ENCODE data around the gene NAB2.
"Not testable (repeated sequence)": the region's sequence is repeated elsewhere in the genome, so short reads cannot be mapped to it uniquely, and the experiment has no call there.

NAB2 gene

GRCh38 chr12:57069523-57069922, 19.4 kb upstream of the NAB2 start:
- DNase-seq = peak; percentile 58

DNA sequence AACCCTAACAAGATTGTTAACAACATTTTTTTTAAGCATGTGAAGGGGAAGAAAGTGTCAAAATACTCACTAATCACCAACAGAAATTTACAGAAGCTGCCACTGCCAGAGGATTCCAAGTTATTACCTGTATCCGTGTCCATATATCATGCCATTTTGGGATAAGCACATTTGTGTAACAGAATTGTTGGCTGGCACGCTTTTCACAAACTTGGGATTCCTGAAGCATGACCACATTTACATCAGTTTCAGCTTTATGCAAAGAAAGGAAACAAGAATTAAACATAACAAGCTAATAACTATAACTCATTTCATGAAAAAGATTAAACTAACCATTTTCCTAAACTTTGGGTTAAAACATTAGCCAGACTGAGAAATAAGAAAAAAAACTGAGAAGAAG, 16.3 kb upstream of the NAB2 start:
- DNase-seq = no peak

DNA sequence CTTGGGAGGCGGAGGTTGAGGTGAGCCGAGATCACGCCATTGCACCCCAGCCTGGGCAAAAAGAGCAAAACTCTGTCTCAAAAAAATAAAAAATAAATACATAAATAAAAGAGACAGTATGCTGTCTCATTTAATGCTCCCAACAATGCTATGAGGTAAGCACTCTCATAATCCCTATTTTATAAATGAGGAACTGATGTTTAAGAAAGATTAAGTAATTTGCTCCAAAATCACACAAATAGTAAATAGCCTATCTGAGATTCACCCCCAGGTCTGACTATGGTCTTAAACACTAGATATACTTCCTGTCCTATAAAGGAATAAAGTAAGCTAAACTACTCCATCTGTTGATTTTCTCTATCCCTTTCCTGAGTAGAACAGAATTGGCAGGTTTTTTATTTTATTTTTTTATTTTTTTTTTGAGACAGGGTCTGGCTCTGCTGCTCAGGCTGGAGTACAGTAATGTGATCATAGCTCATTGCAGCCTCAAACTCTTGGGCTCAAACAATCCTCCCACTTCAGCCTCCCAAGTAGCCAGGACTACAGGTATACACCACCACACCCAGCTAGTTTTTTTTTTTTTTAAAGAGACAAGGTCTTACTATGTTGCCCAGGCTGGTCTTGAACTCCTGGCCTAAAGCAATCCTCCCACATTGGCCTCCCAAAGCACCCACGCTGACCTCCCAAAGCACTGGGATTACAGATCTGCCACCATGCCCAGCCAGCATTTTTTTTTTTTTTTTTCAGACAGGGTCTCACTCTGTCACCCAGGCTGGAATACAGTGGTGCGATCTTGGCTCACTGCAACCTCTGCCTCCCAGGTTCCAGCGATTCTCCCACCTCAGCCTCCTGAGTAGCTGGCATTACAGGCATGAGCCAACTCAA, 15.1 kb upstream of the NAB2 start:
- not testable (repeated sequence) for DNase-seq

- DNase-seq = peak; percentile 100
Measured at GRCh38 chr12:57078519-57079404, 10.2 kb upstream of the NAB2 start, which contains the start of gene NEMP1. TSS of gene NEMP1 (minus strand) at chr12:57078791. CDS start at chr12:57078745, 46 bp downstream.

- no peak for DNase-seq
Measured at GRCh38 chr12:57079821-57080220, 9.1 kb upstream of the NAB2 start.

GRCh38 chr12:57080855-57081254, 8.1 kb upstream of the NAB2 start:
- no peak for DNase-seq

GRCh38 chr12:57085999-57086492, 2.9 kb upstream of the NAB2 start:
- no peak for DNase-seq

GRCh38 chr12:57086493-57087009, 2.4 kb upstream of the NAB2 start:
- DNase-seq = no peak

- DNase-seq = peak; percentile 33
Measured at GRCh38 chr12:57087010-57087690, 1.8 kb upstream of the NAB2 start.

DNA sequence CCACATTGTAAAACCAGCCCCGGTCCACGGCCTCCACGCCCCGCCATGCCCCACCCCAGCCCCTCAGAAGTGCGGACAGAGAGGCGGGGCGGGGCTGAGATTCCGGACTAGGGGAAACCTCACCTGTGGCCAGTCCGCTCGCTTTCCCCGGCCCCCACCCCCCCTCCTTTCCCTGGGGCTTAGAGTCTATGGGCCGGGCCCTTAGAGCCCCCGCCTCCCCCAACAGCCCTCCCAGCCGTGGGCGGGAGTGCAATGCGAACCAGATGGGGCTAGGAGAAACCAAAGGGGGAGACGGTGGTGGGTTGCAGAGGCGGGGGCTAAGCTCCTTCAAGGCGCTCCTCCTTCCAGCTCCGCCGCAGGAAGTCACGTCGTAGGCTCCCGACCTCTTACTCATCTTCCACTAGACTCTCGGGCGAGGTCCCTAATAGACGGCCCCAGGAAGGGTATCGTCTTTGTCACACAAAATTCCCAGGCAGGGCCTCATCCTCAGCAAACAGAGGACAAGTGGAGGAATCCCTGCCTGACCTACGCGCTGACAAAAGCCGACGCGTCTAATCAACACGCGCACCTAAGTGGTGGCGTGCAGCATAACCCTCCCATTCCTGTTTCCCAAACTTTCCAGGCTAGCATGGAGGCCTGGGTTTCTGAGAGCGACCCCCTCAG, 1.1 kb upstream of the NAB2 start:
- DNase-seq = peak; percentile 32

- peak; percentile 6 for DNase-seq
Measured at GRCh38 chr12:57089271-57090245, 644 bp downstream of the NAB2 start.

GRCh38 chr12:57090490-57090889, 1.6 kb downstream of the NAB2 start:
- DNase-seq = no peak

GRCh38 chr12:57090924-57091637, 2.2 kb downstream of the NAB2 start:
- no peak for DNase-seq

GRCh38 chr12:57091638-57092528, 3.0 kb downstream of the NAB2 start:
- DNase-seq = no peak

DNA sequence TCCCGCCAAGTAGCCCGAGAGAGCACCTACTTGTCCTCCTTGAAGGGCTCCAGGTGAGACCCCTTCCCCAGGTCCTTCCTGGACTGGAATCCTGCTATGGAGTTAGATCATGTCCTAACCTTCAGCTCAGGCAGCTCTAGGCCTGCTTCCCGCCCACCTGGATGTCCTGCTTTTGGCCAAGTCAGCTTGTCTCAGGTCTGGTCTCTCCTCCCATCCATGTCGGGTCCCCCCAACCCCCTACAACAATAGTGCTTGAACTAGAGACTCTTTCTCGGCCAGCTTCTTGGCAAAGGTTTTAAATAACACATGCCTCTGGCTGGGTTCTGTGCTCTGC, 3.6 kb downstream of the NAB2 start:
- no peak for DNase-seq

GRCh38 chr12:57092876-57093414, 4.0 kb downstream of the NAB2 start:
- DNase-seq = no peak

GRCh38 chr12:57093415-57094207, 4.7 kb downstream of the NAB2 start:
- no peak for DNase-seq

Data from NCI-H345 (cell line).